H1 (cell line): ENCODE results near the gene DDB1. TPM values are rescaled to one million over a fixed set of nuclear protein-coding genes. Genes with fewer than 3 reads are reported as not detected.

ENCODE experiments used
- CTCF ChIA-PET: fragments of 300-600 bp; sonication (Branson Sonifier 250); formaldehyde crosslinking; loops from one replicate; lab custom pipeline; 2021; ENCODE audit not compliant: partially characterized antibody; lab: Charles Lee
- POLR2A ChIA-PET: fragments of 300-600 bp; sonication (Branson Sonifier 250); formaldehyde crosslinking; loops from one replicate; lab custom pipeline; 2021; ENCODE audit warnings: inconsistent platforms; ENCODE audit not compliant: partially characterized antibody; lab: Charles Lee
- DNase-seq, 2 experiments: peaks; one replicate each; pipeline versions ENCODE4 v3.0.0 to v3.0.0-alpha.2; 2010 to 2022; ENCODE audit warnings: low spot score in 2 of 2, low read depth in 1 of 2, mixed read lengths in 1 of 2
- FAIRE-seq: peaks from 2 replicates; lab custom pipeline; 2011; peaks lifted over from hg19 to GRCh38; lab: Jason Lieb, UNC
- H2AFZ ChIP-seq: 2 replicates; pipeline ENCODE4 v1.8.1; 2012; ENCODE audit warnings: low read length, inconsistent platforms
- H2AK5ac ChIP-seq: 2 replicates; pipeline ENCODE4 v1.6.1; 2013; ENCODE audit warnings: low read depth, low read length
- H2BK120ac ChIP-seq: replicated peaks from 2 replicates; pipeline ENCODE3; 2013; ENCODE audit warnings: low read depth, low read length, inconsistent platforms
- H2BK12ac ChIP-seq: 2 replicates; pipeline ENCODE4 v1.6.1; 2013; ENCODE audit warnings: low read depth, low read length
- H2BK15ac ChIP-seq: 2 replicates; pipeline ENCODE4 v1.6.1; 2013; ENCODE audit warnings: low read length
- H2BK20ac ChIP-seq: 2 replicates; pipeline ENCODE4 v1.6.1; 2013; ENCODE audit warnings: low read length
- H2BK5ac ChIP-seq: 2 replicates; pipeline ENCODE4 v1.6.1; 2013; ENCODE audit warnings: low read depth, low read length
- H3K14ac ChIP-seq: 2 replicates; pipeline ENCODE4 v1.6.1; 2013; ENCODE audit warnings: inconsistent platforms; ENCODE audit not compliant: insufficient read length
- H3K18ac ChIP-seq: 2 replicates; pipeline ENCODE4 v1.6.1; 2013; ENCODE audit warnings: low read length; ENCODE audit errors: extremely low read depth
- H3K23ac ChIP-seq: 2 replicates; pipeline ENCODE4 v1.6.1; 2013; ENCODE audit warnings: inconsistent platforms; ENCODE audit not compliant: insufficient read length
- H3K23me2 ChIP-seq: 2 replicates; pipeline ENCODE4 v1.6.1; 2013; ENCODE audit warnings: low read depth, low read length
- H3K27ac ChIP-seq: 2 replicates; pipeline ENCODE4 v1.6.1; 2011; ENCODE audit warnings: low read depth, low read length, inconsistent platforms
- H3K27me3 ChIP-seq, 4 experiments: replicated peaks in 1 of 4; 1 replicate in 1 of 4; 2 replicates in 3 of 4; pipeline versions ENCODE4 v1.6.1 to v1.8.1; 2011 to 2013; ENCODE audit warnings: low read length in 3 of 4, mild to moderate bottlenecking in 3 of 4, inconsistent platforms in 2 of 4, mixed read lengths in 2 of 4, moderate library complexity in 1 of 4; ENCODE audit not compliant: control insufficient read depth in 3 of 4, insufficient read depth in 3 of 4; ENCODE audit errors: extremely low read depth in 1 of 4
- H3K36me3 ChIP-seq, 4 experiments: 2 replicates each; pipeline versions ENCODE4 v1.6.1 to v1.8.1; 2011 to 2013; ENCODE audit warnings: mild to moderate bottlenecking in 4 of 4, low read length in 3 of 4, moderate library complexity in 2 of 4, control low read depth in 1 of 4, inconsistent platforms in 1 of 4; ENCODE audit not compliant: insufficient read depth in 4 of 4, control insufficient read depth in 2 of 4
- H3K4ac ChIP-seq: replicated peaks from 2 replicates; pipeline ENCODE3; 2013; ENCODE audit warnings: low read length, low read depth, mixed read lengths, inconsistent platforms; ENCODE audit not compliant: insufficient read length
- H3K4me1 ChIP-seq, 4 experiments: replicated peaks in 1 of 4; 1 replicate in 1 of 4; 2 replicates in 3 of 4; pipeline versions ENCODE4 v1.6.1 to v1.8.1; 2011 to 2013; ENCODE audit warnings: low read length in 3 of 4, inconsistent platforms in 2 of 4, mixed read lengths in 1 of 4; ENCODE audit not compliant: insufficient read depth in 4 of 4, control insufficient read depth in 3 of 4
- H3K4me2 ChIP-seq, 2 experiments: 2 replicates each; pipeline versions ENCODE4 v1.6.1 to v1.8.1; 2011 to 2013; ENCODE audit warnings: low read depth in 2 of 2, low read length in 2 of 2, control low read depth in 1 of 2, inconsistent platforms in 1 of 2, mild to moderate bottlenecking in 1 of 2; ENCODE audit not compliant: insufficient read depth in 1 of 2
- H3K4me3 ChIP-seq, 4 experiments: fragments of 200-600, 300-600 bp in 1 of 4; sonication (generic), shearing (Covaris generic), sonication (Bioruptor Twin) in 1 of 4; 2 replicates each; pipeline versions ENCODE4 v1.5.1 to v1.8.1; 2011 to 2016; ENCODE audit warnings: low read length in 4 of 4, low read depth in 3 of 4, control low read depth in 2 of 4, inconsistent platforms in 2 of 4, mild to moderate bottlenecking in 2 of 4, mixed read lengths in 1 of 4, moderate library complexity in 1 of 4; ENCODE audit not compliant: insufficient read depth in 2 of 4; ENCODE audit errors: extremely low read depth in 1 of 4
- H3K56ac ChIP-seq: replicated peaks from 2 replicates; pipeline ENCODE3; 2013; ENCODE audit warnings: low read depth, mild to moderate bottlenecking, mixed read lengths, low read length, inconsistent platforms; ENCODE audit not compliant: insufficient read length
- H3K79me1 ChIP-seq: 2 replicates; pipeline ENCODE4 v1.6.1; 2013; ENCODE audit warnings: low read depth, low read length, control low read depth
- H3K79me2 ChIP-seq, 2 experiments: 2 replicates each; pipeline versions ENCODE4 v1.6.1 to v1.8.1; 2012 to 2013; ENCODE audit warnings: low read length in 2 of 2, mild to moderate bottlenecking in 2 of 2, inconsistent platforms in 1 of 2; ENCODE audit not compliant: insufficient read depth in 2 of 2, control insufficient read depth in 1 of 2
- H3K9ac ChIP-seq, 4 experiments: replicated peaks in 1 of 4; 1 replicate in 1 of 4; 2 replicates in 3 of 4; pipeline versions ENCODE4 v1.6.1 to v1.8.1; 2011 to 2013; ENCODE audit warnings: low read depth in 3 of 4, low read length in 3 of 4, control low read depth in 2 of 4, mild to moderate bottlenecking in 2 of 4, moderate library complexity in 2 of 4, inconsistent platforms in 1 of 4; ENCODE audit errors: extremely low read depth in 1 of 4
- H3K9me3 ChIP-seq, 2 experiments: 2 replicates each; pipeline versions ENCODE4 v1.6.1 to v1.8.1; 2012 to 2013; ENCODE audit warnings: mild to moderate bottlenecking in 2 of 2, moderate library complexity in 2 of 2, control low read depth in 1 of 2, inconsistent platforms in 1 of 2, low read depth in 1 of 2, low read length in 1 of 2, mixed read lengths in 1 of 2; ENCODE audit not compliant: insufficient read depth in 2 of 2
- H4K20me1 ChIP-seq, 2 experiments: replicated peaks in 1 of 2; 2 replicates each; pipeline versions ENCODE3 to v1.8.1; 2011 to 2013; ENCODE audit warnings: inconsistent platforms in 2 of 2, low read length in 2 of 2, mild to moderate bottlenecking in 1 of 2; ENCODE audit not compliant: insufficient read depth in 2 of 2, control insufficient read depth in 1 of 2
- H4K5ac ChIP-seq: 2 replicates; pipeline ENCODE4 v1.6.1; 2013; ENCODE audit warnings: low read length, low read depth, mixed read lengths, inconsistent platforms; ENCODE audit not compliant: insufficient read length
- H4K8ac ChIP-seq: 2 replicates; pipeline ENCODE4 v1.8.0; 2013; ENCODE audit warnings: mild to moderate bottlenecking, moderate library complexity, low read length, inconsistent platforms; ENCODE audit not compliant: insufficient read depth; ENCODE audit errors: extremely low read depth
- H4K91ac ChIP-seq: replicated peaks from 2 replicates; pipeline ENCODE3; 2013; ENCODE audit warnings: low read length, mixed read lengths, inconsistent platforms; ENCODE audit not compliant: insufficient read length
- CEBPB ChIP-seq: IDR thresholded peaks from 2 replicates; pipeline ENCODE4 v1.6.1; 2012; ENCODE audit warnings: low read depth, low read length
- NANOG ChIP-seq: IDR thresholded peaks from 2 replicates; pipeline ENCODE4 v1.6.1; 2011; ENCODE audit warnings: low read length, low read depth, mild to moderate bottlenecking, inconsistent platforms; ENCODE audit not compliant: insufficient read depth, poor library complexity, severe bottlenecking
- POLR2AphosphoS5 ChIP-seq: IDR thresholded peaks from 2 replicates; pipeline ENCODE4 v1.6.1; 2011; ENCODE audit warnings: low read depth, low read length
- TCF12 ChIP-seq: IDR thresholded peaks from 2 replicates; pipeline ENCODE4 v1.6.1; 2011; ENCODE audit warnings: low read depth, mild to moderate bottlenecking, low read length
- WGBS, 2 experiments: shearing (Covaris generic) in 1 of 2; methylation state at CpG; one replicate each; pipeline versions ENCODE4 v1.1.6 to v1.1.7; 2013 to 2015; ENCODE audit warnings: low lambda C conversion rate in 2 of 2, mixed read lengths in 2 of 2, inconsistent platforms in 1 of 2, low coverage in 1 of 2, missing lambda C conversion rate in 1 of 2; ENCODE audit not compliant: insufficient replicate concordance in 2 of 2, insufficient coverage in 1 of 2, insufficient read length in 1 of 2; ENCODE audit errors: extremely low coverage in 1 of 2, missing lambda C conversion rate in 1 of 2; 5-methylcytosine and 5-hydroxymethylcytosine counted together
- polyA plus RNA-seq, 7 experiments: library from polyadenylated mRNA; depleted of rRNA in 3 of 7; stranded (reverse) in 5 of 7; unstranded in 2 of 7; fragments of >200 nt in 5 of 7; fragments of 200-250 nt in 2 of 7; gene quantifications; 1 replicate in 5 of 7; 2 replicates in 1 of 7; 4 replicates in 1 of 7; pipeline versions ENCODE4 v1.2.1 to v1.2.3, GENCODE V29; 2011 to 2013; ENCODE audit warnings: missing spikeins in 2 of 7, mixed read lengths in 2 of 7
- total RNA-seq: library from RNA; stranded (reverse); fragmentation: NEBNext Ultra II Directional; extraction: Animal tissue kit (Norgen Biotek cat#: 25700); gene quantifications from 2 replicates; pipeline ENCODE4 v1.2.1, GENCODE V29; 2021

The DDB1 gene
- total and polyA plus RNA-seq, 2 of the 8 experiments (the other 6 are each of a cell fraction or from before 2014, with no cell fraction given) = 275 to 306 TPM

DNA sequence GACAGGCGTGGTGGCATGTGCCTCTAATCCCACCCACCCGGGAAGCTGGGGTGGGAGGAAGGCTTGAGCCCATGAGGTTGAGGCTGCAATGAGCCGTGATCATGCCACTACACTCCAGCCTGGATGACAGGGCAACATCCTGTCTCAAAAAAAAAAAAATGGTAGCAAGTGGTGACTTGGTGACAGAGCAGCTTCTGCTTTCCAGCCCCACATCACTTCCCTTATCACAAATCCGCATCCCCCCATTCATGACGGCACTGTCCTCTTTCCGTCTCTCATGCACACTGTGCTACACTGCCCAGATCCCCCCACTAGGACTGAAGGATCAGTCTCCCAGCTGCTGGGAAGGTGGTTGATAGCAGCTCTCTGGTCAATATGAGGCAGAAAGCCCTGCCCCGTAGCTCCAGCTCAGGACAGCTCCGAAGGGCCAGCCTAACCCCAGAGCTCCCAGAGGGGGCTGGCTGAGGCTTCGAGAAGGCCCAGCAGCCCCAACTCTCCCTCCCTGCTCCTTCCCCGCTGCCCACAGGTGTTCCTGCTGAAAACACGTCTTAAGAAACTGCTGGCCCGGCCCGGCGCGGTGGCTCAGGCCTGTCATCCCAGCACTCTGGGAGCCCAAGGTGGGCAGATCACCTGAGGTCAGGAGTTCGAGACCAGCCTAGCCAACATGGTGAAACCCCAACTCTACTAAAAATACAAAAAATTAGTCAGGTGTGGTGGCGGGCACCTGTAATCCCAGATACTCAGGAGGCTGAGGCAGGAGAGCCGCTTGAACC is 76.0 kb downstream of the DDB1 start:
- no peak overlapping the region for H2BK20ac ChIP-seq
- no peak overlapping the region for H3K56ac ChIP-seq
- no peaks in the 10 kb centered on the region for H3K79me1 ChIP-seq
- no peak overlapping the region for H3K27ac ChIP-seq
- no peak overlapping the region for H4K91ac ChIP-seq
- H3K4me3 ChIP-seq = no peak overlapping the region
- no peak overlapping the region for H3K4ac ChIP-seq
- H2AK5ac ChIP-seq = no peak overlapping the region
- H3K4me1 ChIP-seq = no peaks in the 10 kb centered on the region; a peak in 1 of 7 replicates
- DNase-seq (no peak), FAIRE-seq (no peak)
- H4K8ac ChIP-seq = peak overlapping the region; percentile 4; the same call in 1 of the 2 replicates
- H2BK15ac ChIP-seq = no peak overlapping the region
- H4K5ac ChIP-seq = no peak overlapping the region
- no peaks in the 10 kb centered on the region for H3K9me3 ChIP-seq
- H3K36me3 ChIP-seq = no peaks in the 10 kb centered on the region; a peak in 1 of 8 replicates
- no peaks in the 10 kb centered on the region for H3K79me2 ChIP-seq
- H4K20me1 ChIP-seq = no peaks in the 10 kb centered on the region
- H3K27me3 ChIP-seq = no peaks in the 10 kb centered on the region
- H3K23me2 ChIP-seq = no peaks in the 10 kb centered on the region
- H3K9ac ChIP-seq = no peak overlapping the region
- H2BK12ac ChIP-seq = no peak overlapping the region
- no peak overlapping the region for H3K14ac ChIP-seq
- WGBS, 2 experiments = 92% methylated on average over 16 of the region's 18 CpGs; no CpG with 5 or more reads in 1 of the 2 experiments
- ChIA-PET CTCF (interaction anchor here (0.8 to 3.0 kb wide), 3 partner anchors 33 to 130 kb away, joined by 3 to 12 read pairs (median 3); no protein-coding TSS in a partner anchor), POLR2A (interaction anchor here (0.7 to 1.5 kb wide), 2 partner anchors 10 to 61 kb away, joined by 4 read pairs; no protein-coding TSS in a partner anchor)
- no peak overlapping the region for H2BK120ac ChIP-seq
- H2BK5ac ChIP-seq = no peak overlapping the region
- no peak overlapping the region for H3K18ac ChIP-seq
- TF ChIP-seq POLR2AphosphoS5 (no peak), NANOG (no peak), TCF12 (no peak), CEBPB (no peak)
- H3K4me2 ChIP-seq = no peak overlapping the region
- no peak overlapping the region for H3K23ac ChIP-seq
- H2AFZ ChIP-seq = no peak overlapping the region
